Thoracic aorta endothelial cell (primary cell): ENCODE results near the gene UVSSA. TPM values are rescaled to one million over a fixed set of nuclear protein-coding genes. Genes with fewer than 3 reads are reported as not detected.

Experiments used
- total RNA-seq: library from RNA; depleted of rRNA; stranded (reverse); fragments of >200 nt; gene quantifications from 2 replicates; pipeline ENCODE4 v1.2.3, GENCODE V29; 2012

Gene UVSSA
- total RNA-seq: 7.6 and 10.8 TPM in 2 replicates

GRCh38 chr4:1346781-1347409, at the start of gene UVSSA:
Gene UVSSA, plus strand, starts transcription at chr4:1347208. Its CDS starts 884 bp downstream, at chr4:1348092.

GRCh38 chr4:1406394-1406980, 59.5 kb downstream of the UVSSA start, which contains the start of gene NKX1-1:
Gene NKX1-1, minus strand, starts transcription at chr4:1406442. Its CDS starts 0 bp downstream, at chr4:1406442.

Other genes with a start within 250 kb of the UVSSA start
- gene RNF212, start 233.6 kb upstream of the UVSSA start, total RNA-seq: 0.36 and 2.3 TPM in 2 replicates
- 0.40 and 0.57 TPM in 2 replicates for gene SPON2, start 174.6 kb upstream of the UVSSA start, total RNA-seq
- 179 and 183 TPM in 2 replicates for gene CTBP1, start 98.1 kb upstream of the UVSSA start, total RNA-seq
- 62.9 and 70.5 TPM in 2 replicates for gene MAEA, start 57.3 kb upstream of the UVSSA start, total RNA-seq
- gene NKX1-1, start 59.2 kb downstream of the UVSSA start, total RNA-seq: not detected in 2 replicates